Endothelial cell of umbilical vein (primary cell): Measurements from ENCODE around the gene INIP. TPM values are rescaled to one million over a fixed set of nuclear protein-coding genes. Genes with fewer than 3 reads are reported as not detected.

ENCODE experiments used
- BruUV-seq: library from RNA; stranded (reverse); fragments of 400-500 nt; replicated peaks from 2 replicates; lab custom pipeline; 2021; lab: Mats Ljungman, UMichigan
- CTCF ChIA-PET: fragments of 300-600, 350-600 bp; sonication (Branson Sonifier 250); formaldehyde crosslinking; loops from one replicate; lab custom pipeline; 2021; ENCODE audit warnings: antibody characterized with exemption, inconsistent platforms; lab: Charles Lee
- POLR2A ChIA-PET: fragments of 300-600, 350-600 bp; sonication (Branson Sonifier 250); formaldehyde crosslinking; loops from one replicate; lab custom pipeline; 2021; ENCODE audit warnings: antibody characterized with exemption, inconsistent platforms; lab: Charles Lee
- DNase-seq: peaks from one replicate; pipeline ENCODE4 v3.0.0-alpha.2; 2011; ENCODE audit warnings: low read depth, low spot score
- FAIRE-seq: peaks from 2 replicates; lab custom pipeline; 2011; peaks lifted over from hg19 to GRCh38; lab: Jason Lieb, UNC
- H2AFZ ChIP-seq: 2 replicates; pipeline ENCODE4 v1.6.0; 2012; ENCODE audit warnings: low read depth, low read length, control low read depth, inconsistent platforms
- H3K27ac ChIP-seq: 2 replicates; pipeline ENCODE4 v1.5.1; 2011; ENCODE audit warnings: low read depth, mild to moderate bottlenecking, control low read depth, low read length, moderate library complexity; ENCODE audit not compliant: insufficient read depth
- H3K27me3 ChIP-seq, 2 experiments: 2 replicates each; pipeline versions ENCODE4 v1.6.0 to v1.6.1; 2011; ENCODE audit warnings: low read length in 2 of 2, mixed read lengths in 1 of 2; ENCODE audit not compliant: control insufficient read depth in 2 of 2, insufficient read depth in 2 of 2
- H3K36me3 ChIP-seq, 2 experiments: 2 replicates in 1 of 2; 3 replicates in 1 of 2; pipeline ENCODE4 v1.5.1; 2011; ENCODE audit warnings: low read length in 2 of 2, mild to moderate bottlenecking in 1 of 2, moderate library complexity in 1 of 2; ENCODE audit not compliant: control insufficient read depth in 2 of 2, insufficient read depth in 2 of 2; ENCODE audit errors: extremely low read depth in 1 of 2
- H3K4me1 ChIP-seq: 3 replicates; pipeline ENCODE4 v1.5.1; 2011; ENCODE audit warnings: mild to moderate bottlenecking, low read length; ENCODE audit not compliant: control insufficient read depth, insufficient read depth; ENCODE audit errors: extremely low read depth
- H3K4me2 ChIP-seq: 2 replicates; pipeline ENCODE4 v1.6.1; 2011; ENCODE audit warnings: low read length, control low read depth, mixed read lengths; ENCODE audit not compliant: insufficient read depth
- H3K4me3 ChIP-seq, 3 experiments: fragments of 200-600 bp in 1 of 3; sonication (generic), shearing (Covaris generic) in 1 of 3; replicated peaks in 1 of 3; 2 replicates each; pipeline ENCODE4 v1.5.1; 2011 to 2016; ENCODE audit warnings: control low read depth in 3 of 3, low read length in 3 of 3, mild to moderate bottlenecking in 2 of 3, inconsistent platforms in 1 of 3, low read depth in 1 of 3, moderate library complexity in 1 of 3; ENCODE audit not compliant: insufficient read depth in 1 of 3
- H3K79me2 ChIP-seq: 2 replicates; pipeline ENCODE4 v1.6.0; 2012; ENCODE audit warnings: low read length, inconsistent platforms; ENCODE audit not compliant: control insufficient read depth, insufficient read depth
- H3K9ac ChIP-seq: replicated peaks from 2 replicates; pipeline ENCODE3; 2011; ENCODE audit warnings: low read length, control low read depth; ENCODE audit not compliant: insufficient read depth; ENCODE audit errors: extremely low read depth
- H3K9me1 ChIP-seq: replicated peaks from 3 replicates; pipeline ENCODE4 v1.6.0; 2011; ENCODE audit warnings: mild to moderate bottlenecking, low read length; ENCODE audit not compliant: control insufficient read depth, insufficient read depth; ENCODE audit errors: extremely low read depth
- H3K9me3 ChIP-seq: replicated peaks from 2 replicates; pipeline ENCODE4 v1.5.1; 2012; ENCODE audit warnings: low read length, inconsistent platforms; ENCODE audit not compliant: control insufficient read depth, insufficient read depth
- H4K20me1 ChIP-seq: replicated peaks from 2 replicates; pipeline ENCODE3; 2011; ENCODE audit warnings: mild to moderate bottlenecking, low read length; ENCODE audit not compliant: control insufficient read depth, insufficient read depth; ENCODE audit errors: extremely low read depth
- CTCF ChIP-seq, 2 donors: IDR thresholded peaks; 1 replicate in 1 of 2; 2 replicates in 1 of 2; pipeline ENCODE4 v1.5.1; 2011; ENCODE audit warnings: low read length in 2 of 2, mild to moderate bottlenecking in 2 of 2, moderate library complexity in 2 of 2, control low read depth in 1 of 2, inconsistent platforms in 1 of 2, low read depth in 1 of 2; ENCODE audit not compliant: insufficient read depth in 1 of 2; ENCODE audit errors: extremely low read depth in 1 of 2
- EZH2 ChIP-seq: IDR thresholded peaks from 2 replicates; pipeline ENCODE4 v1.6.1; 2012; ENCODE audit warnings: borderline replicate concordance, low read depth, mild to moderate bottlenecking, moderate library complexity, low read length, inconsistent platforms; ENCODE audit not compliant: severe bottlenecking
- FOS ChIP-seq: IDR thresholded peaks from 2 replicates; pipeline ENCODE4 v1.6.1; 2011; ENCODE audit warnings: mild to moderate bottlenecking, low read length, moderate library complexity, borderline replicate concordance; ENCODE audit not compliant: insufficient read depth
- GATA2 ChIP-seq: IDR thresholded peaks from 2 replicates; pipeline ENCODE4 v1.7.0; 2011; ENCODE audit warnings: low read depth, mild to moderate bottlenecking, moderate library complexity, mixed read lengths, low read length; ENCODE audit not compliant: insufficient read length, insufficient read depth
- JUN ChIP-seq: IDR thresholded peaks from 2 replicates; pipeline ENCODE4 v1.6.1; 2011; ENCODE audit warnings: borderline replicate concordance, low read depth; ENCODE audit not compliant: insufficient read length, insufficient read depth
- MAX ChIP-seq: IDR thresholded peaks from 2 replicates; pipeline ENCODE4 v1.6.1; 2011; ENCODE audit not compliant: insufficient read depth, insufficient read length
- MYC ChIP-seq: IDR thresholded peaks from one replicate; pipeline ENCODE4 v1.6.1; 2011; ENCODE audit warnings: mild to moderate bottlenecking, low read depth, low read length
- POLR2A ChIP-seq: IDR thresholded peaks from 2 replicates; pipeline ENCODE4 v1.6.1; 2012; ENCODE audit warnings: low read depth, mild to moderate bottlenecking, control low read depth, low read length
- POLR2AphosphoS5 ChIP-seq: IDR thresholded peaks from 2 replicates; pipeline ENCODE4 v1.6.1; 2012; ENCODE audit warnings: low read depth, mild to moderate bottlenecking, control low read depth, low read length, moderate library complexity; ENCODE audit not compliant: insufficient read depth
- dilution Hi-C: fragments of 300-500 bp; cut with MboI; formaldehyde crosslinking; loops from one replicate; pipeline ENCODE4 v1.15.0; 2019; ENCODE audit warnings: low sequenced_read_pairs; ENCODE audit not compliant: extremely low pct_ligation_motif_present
- intact Hi-C: fragments of 100-400 bp; cut with micrococcal nuclease; formaldehyde crosslinking; loops from one replicate; pipeline ENCODE4 v1.10.0; 2022
- polyA plus RNA-seq, 4 experiments: library from polyadenylated mRNA; depleted of rRNA in 3 of 4; stranded (reverse) in 3 of 4; unstranded in 1 of 4; fragments of >200 nt; gene quantifications; 2 replicates each; pipeline versions ENCODE4 v1.2.1 to v1.2.3, GENCODE V29; 2011 to 2012; ENCODE audit warnings: missing spikeins in 1 of 4
- total RNA-seq: library from RNA; stranded (reverse); gene quantifications from 2 replicates; pipeline ENCODE4 v1.2.3, GENCODE V29; 2021

The INIP gene
- total and polyA plus RNA-seq, 2 donors (not counting 3 experiments of a cell fraction or from before 2014, with no cell fraction given), result 12.3 to 25.7 TPM

- BruUV-seq, result no TSS peak
- no peak overlapping the region for H2AFZ ChIP-seq
- H3K36me3 ChIP-seq, result peaks cover 0 to 2% of the 10 kb centered on the region in 2 experiments
- FAIRE-seq (peak; percentile 70), DNase-seq (peak; percentile 40)
- H4K20me1 ChIP-seq, result no peaks in the 10 kb centered on the region
- H3K9me3 ChIP-seq, result no peaks in the 10 kb centered on the region
- no peaks in the 10 kb centered on the region for H3K27me3 ChIP-seq
- no peaks in the 10 kb centered on the region for H3K4me1 ChIP-seq
- POLR2A ChIA-PET, result interaction anchor here (0.5 kb wide), 1 partner anchor 96 kb away, joined by 3 read pairs; no protein-coding TSS in a partner anchor
- no peak overlapping the region for H3K9ac ChIP-seq
- no peaks in the 10 kb centered on the region for H3K9me1 ChIP-seq
- dilution Hi-C loops, result no loop called here
- CTCF ChIA-PET, result interaction anchor here (0.8 to 2.2 kb wide), 5 partner anchors 192 to 598 kb away, joined by 3 to 13 read pairs (median 6); partner anchors contain the start of gene HSDL2
- H3K79me2 ChIP-seq, result peaks cover 13% of the 10 kb centered on the region
- no peak overlapping the region for H3K4me2 ChIP-seq
- no peak overlapping the region for H3K4me3 ChIP-seq
- intact Hi-C loops, result loop anchor here (2.0 kb wide), 1 partner anchor 624 kb away; no protein-coding TSS in a partner anchor
- TF ChIP-seq JUN (no peak), GATA2 (no peak), POLR2AphosphoS5 (no peak), MYC (no peak), EZH2 (no peak), CTCF (IDR thresholded peaks at IDR 0.05; ENCODE audit: extremely low read depth in 1 of 2, insufficient read depth in 1 of 2, low read depth in 1 of 2, low read length in 2 of 2) (peak; percentile 42 to 48), MAX (no peak), FOS (no peak), POLR2A (no peak)
- H3K27ac ChIP-seq, result no peak overlapping the region
These were observed 6.7 kb downstream of the INIP start for GRCh38 chr9:112711050-112711689.
